GM18868 (cell line): ENCODE data around the gene SCN7A.
"Not testable (repeated sequence)": the region's sequence is repeated elsewhere in the genome, so short reads cannot be mapped to it uniquely, and the experiment has no call there.

Experiments used
- ATAC-seq: cut with Tn5 transposase; IDR thresholded peaks from one replicate; pipeline ENCODE4 v1.9.1; 2021; ENCODE audit warnings: mild to moderate bottlenecking, moderate library complexity; ENCODE audit not compliant: unreplicated experiment

Gene SCN7A

DNA sequence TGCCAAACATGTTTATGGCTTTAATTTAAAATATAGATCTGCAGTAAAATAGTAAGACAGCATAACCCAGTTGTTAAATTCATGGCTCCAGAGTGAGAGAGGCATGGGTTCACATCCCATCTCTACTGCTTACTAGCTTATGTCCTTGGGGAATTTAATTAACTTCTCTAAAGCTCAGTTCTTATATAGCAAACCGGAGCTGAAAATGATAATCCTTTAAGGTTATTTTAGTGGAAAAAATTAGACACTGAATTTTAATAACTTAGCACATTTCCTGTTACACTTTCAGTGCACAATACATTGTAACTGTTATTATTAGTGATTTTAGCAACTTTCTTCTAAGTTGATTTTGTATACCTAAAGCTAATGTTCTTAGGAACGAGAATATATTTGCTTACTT is 133.1 kb downstream of the SCN7A start:
- no peak for ATAC-seq

DNA sequence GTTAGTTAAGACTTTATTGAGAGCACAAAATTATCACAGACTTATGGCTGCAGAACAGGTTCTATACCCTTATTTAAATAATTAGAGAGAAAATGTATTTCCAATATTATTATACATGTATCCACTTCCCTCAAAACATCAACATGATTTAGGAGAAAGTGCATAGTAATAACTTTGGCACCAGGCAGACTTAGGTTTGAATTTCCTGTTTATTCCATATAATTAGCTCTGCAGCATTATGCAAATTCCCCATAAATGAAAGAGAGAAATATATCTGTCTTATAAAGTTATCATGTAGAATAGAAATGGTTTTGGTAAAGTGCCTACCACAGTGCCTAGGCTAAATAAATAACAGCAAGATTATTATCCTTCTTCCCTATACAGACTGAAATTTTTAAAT is 133.6 kb downstream of the SCN7A start:
- no peak for ATAC-seq

DNA sequence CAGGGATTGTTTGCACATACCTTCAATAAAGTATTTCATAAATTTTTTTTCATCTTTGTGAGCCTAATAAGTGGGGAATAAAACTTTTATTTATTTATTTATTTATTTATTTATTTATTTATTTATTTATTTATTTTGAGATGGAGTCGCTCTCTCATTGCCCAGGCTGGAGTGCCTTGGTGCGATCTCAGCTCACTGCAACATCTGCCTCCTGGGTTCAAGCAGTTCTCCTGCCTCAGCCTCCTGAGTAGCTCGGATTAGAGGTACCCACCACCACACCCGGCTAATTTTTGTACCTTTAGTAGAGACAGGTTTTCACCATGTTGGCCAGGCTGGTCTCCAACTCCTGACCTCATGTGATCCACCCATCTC is 136.1 kb downstream of the SCN7A start:
- not testable (repeated sequence) for ATAC-seq

GRCh38 chr2:166357068-166357949 is 136.7 kb downstream of the SCN7A start:
- no peak for ATAC-seq
